ENCODE results near the gene MAP1LC3B.

The MAP1LC3B gene

GRCh38 chr16:87435372-87436224 is 43.5 kb downstream of the MAP1LC3B start:
- no peak for DNase-seq

GRCh38 chr16:87436225-87437172 is 44.4 kb downstream of the MAP1LC3B start:
- DNase-seq: no peak

- DNase-seq: no peak
Measured at GRCh38 chr16:87437327-87437726, 45.2 kb downstream of the MAP1LC3B start.

GRCh38 chr16:87437911-87438610 is 45.9 kb downstream of the MAP1LC3B start:
- DNase-seq: no peak

GRCh38 chr16:87438611-87438985 is 46.5 kb downstream of the MAP1LC3B start:
- DNase-seq: no peak

GRCh38 chr16:87439926-87440325 is 47.8 kb downstream of the MAP1LC3B start:
- DNase-seq: no peak

GRCh38 chr16:87441886-87442580 is 49.9 kb downstream of the MAP1LC3B start:
- no peak for DNase-seq

GRCh38 chr16:87442581-87442966 is 50.4 kb downstream of the MAP1LC3B start:
- DNase-seq: no peak

- no peak for DNase-seq
Measured at GRCh38 chr16:87443016-87443415, 50.9 kb downstream of the MAP1LC3B start.

- DNase-seq: no peak
Measured at GRCh38 chr16:87443964-87444363, 51.8 kb downstream of the MAP1LC3B start.

- DNase-seq: no peak
Measured at GRCh38 chr16:87445486-87445885, 53.4 kb downstream of the MAP1LC3B start.

- no peak for DNase-seq
Measured at GRCh38 chr16:87446479-87446878, 54.3 kb downstream of the MAP1LC3B start.

GRCh38 chr16:87447323-87447722 is 55.2 kb downstream of the MAP1LC3B start:
- DNase-seq: no peak

- DNase-seq: no peak
Measured at GRCh38 chr16:87448866-87449265, 56.7 kb downstream of the MAP1LC3B start.

- no peak for DNase-seq
Measured at GRCh38 chr16:87451563-87452210, 59.6 kb downstream of the MAP1LC3B start.

GRCh38 chr16:87453326-87453725 is 61.2 kb downstream of the MAP1LC3B start:
- no peak for DNase-seq

All from activated CD4-positive, alpha-beta T cell treated with anti-CD3 and anti-CD28 coated beads for 1 hour (primary cell).